IPS-20b (cell line): ENCODE results near the gene HNRNPR.

Source experiments
- H3K27ac ChIP-seq: one replicate; pipeline ENCODE4 v1.5.1; 2013; ENCODE audit warnings: low read length
- H3K27me3 ChIP-seq: 2 replicates; pipeline ENCODE4 v1.6.1; 2013; ENCODE audit warnings: mild to moderate bottlenecking, low read length, inconsistent platforms; ENCODE audit not compliant: insufficient read depth
- H3K36me3 ChIP-seq: 2 replicates; pipeline ENCODE4 v1.6.1; 2013; ENCODE audit warnings: low read depth, mild to moderate bottlenecking, inconsistent platforms, low read length, moderate library complexity; ENCODE audit not compliant: insufficient read depth
- H3K4me1 ChIP-seq: 2 replicates; pipeline ENCODE4 v1.6.1; 2013; ENCODE audit warnings: mild to moderate bottlenecking, control low read depth, inconsistent platforms, low read length, moderate library complexity; ENCODE audit not compliant: insufficient read depth
- H3K4me3 ChIP-seq: 2 replicates; pipeline ENCODE4 v1.5.1; 2013; ENCODE audit warnings: mild to moderate bottlenecking, low read length, inconsistent platforms
- H3K9ac ChIP-seq: 2 replicates; pipeline ENCODE4 v1.6.1; 2013; ENCODE audit warnings: low read depth, mild to moderate bottlenecking, inconsistent platforms, low read length, moderate library complexity
- H3K9me3 ChIP-seq: 2 replicates; pipeline ENCODE4 v1.6.1; 2013; ENCODE audit warnings: mild to moderate bottlenecking, low read depth, low read length, inconsistent platforms; ENCODE audit not compliant: insufficient read depth

HNRNPR gene

DNA sequence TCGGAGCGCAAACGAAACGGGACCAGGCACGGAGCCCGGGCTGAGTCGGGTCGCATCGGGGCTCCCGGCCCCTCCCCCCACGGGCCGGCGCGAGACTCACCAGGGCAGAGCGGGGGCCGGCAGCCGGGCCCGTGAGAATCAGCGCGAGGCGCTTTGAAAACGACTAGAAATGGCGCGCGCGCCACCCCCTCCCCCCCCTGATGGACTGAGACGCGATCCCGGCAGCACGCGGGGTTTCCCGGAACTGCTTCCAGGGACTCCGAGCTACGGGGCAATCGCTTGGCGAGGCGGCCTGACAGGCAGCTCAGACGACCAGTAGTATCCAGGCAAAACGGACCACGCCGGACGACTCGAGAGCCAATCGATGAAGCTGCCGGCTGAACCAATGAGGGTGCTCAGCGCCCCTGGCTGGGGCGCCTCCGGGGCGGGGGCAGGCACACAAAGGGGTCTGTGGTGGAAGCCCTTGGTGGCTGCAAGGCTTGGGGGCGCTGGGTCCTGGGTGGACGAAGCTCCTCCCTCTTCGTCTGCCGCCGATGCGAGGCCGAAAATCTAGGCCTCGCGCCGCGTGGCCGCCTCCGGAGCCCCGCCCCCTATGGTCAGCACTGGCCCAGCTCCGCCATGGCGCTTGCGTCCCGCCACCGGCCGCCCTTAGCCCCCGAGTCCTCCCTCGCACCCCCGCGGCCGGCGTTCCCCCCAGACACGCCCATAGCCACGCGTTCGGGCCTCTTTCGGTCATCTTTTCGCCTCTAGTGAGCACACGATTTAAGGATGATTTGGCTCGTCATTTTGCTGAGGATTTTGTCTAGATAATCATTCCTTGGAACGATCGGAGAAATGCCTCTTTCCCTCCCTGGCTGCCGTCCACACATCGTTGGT, at the start of gene HNRNPR:
Gene HNRNPR (minus strand): TSS at position 174 of the 876 bp plus-strand sequence. CDS start 3,276 bp downstream, outside the sequence.
- Histone ChIP-seq H3K9ac (peak within 1 kb of the TSS; percentile 88), H3K4me1 (peaks cover 25% of the 10 kb centered on the region; the same call in 1 of the 2 replicates), H3K27ac (peak within 1 kb of the TSS; percentile 29), H3K36me3 (peaks cover 5% of the 10 kb centered on the region; the same call in 1 of the 2 replicates), H3K9me3 (no peaks in the 10 kb centered on the region), H3K27me3 (peaks cover 37% of the 10 kb centered on the region), H3K4me3 (peak within 1 kb of the TSS; percentile 84)

- no peak overlapping the region for H3K27ac ChIP-seq
- no peak overlapping the region for H3K9ac ChIP-seq
- H3K9me3 ChIP-seq, result peaks cover 10% of the 10 kb centered on the region
- H3K4me1 ChIP-seq, result peaks cover 18% of the 10 kb centered on the region; the same call in 1 of the 2 replicates
- H3K4me3 ChIP-seq, result no peak overlapping the region
- peaks cover 98% of the 10 kb centered on the region for H3K27me3 ChIP-seq
- H3K36me3 ChIP-seq, result no peaks in the 10 kb centered on the region
Observed at GRCh38 chr1:23393706-23394105, 49.6 kb upstream of the HNRNPR start.

- Histone ChIP-seq H3K27ac (no peak overlapping the region), H3K36me3 (no peaks in the 10 kb centered on the region), H3K27me3 (peaks cover 98% of the 10 kb centered on the region), H3K9me3 (peaks cover 10% of the 10 kb centered on the region), H3K4me1 (peaks cover 18% of the 10 kb centered on the region; the same call in 1 of the 2 replicates), H3K9ac (no peak overlapping the region), H3K4me3 (no peak overlapping the region)
Observed at GRCh38 chr1:23392125-23392855, 48.2 kb upstream of the HNRNPR start.

DNA sequence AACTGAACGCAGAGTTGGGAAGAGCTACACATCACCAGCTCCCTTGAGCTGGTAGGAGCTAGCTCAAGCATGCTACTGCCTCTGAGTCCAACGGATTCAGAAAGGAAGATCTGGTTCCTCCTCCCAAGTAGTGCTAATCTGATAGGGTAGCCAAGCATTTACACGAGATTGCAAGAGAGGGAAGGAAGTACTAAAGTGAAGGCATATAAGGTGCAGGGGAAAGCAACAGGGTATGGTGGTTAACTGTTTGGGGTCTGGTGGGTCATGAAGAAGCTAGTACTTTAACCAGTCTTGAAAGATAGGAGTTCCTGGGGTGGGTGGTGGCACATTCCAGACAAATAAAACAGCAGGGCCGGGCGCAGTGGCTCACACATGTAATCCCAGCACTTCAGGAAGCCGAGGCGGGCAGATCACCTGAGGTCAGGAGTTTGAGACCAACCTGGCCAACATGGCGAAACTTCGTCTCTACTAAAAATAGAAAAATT, 45.8 kb upstream of the HNRNPR start:
- H3K36me3 ChIP-seq, result no peaks in the 10 kb centered on the region
- peaks cover 94% of the 10 kb centered on the region for H3K27me3 ChIP-seq
- H3K4me3 ChIP-seq, result no peak overlapping the region
- H3K4me1 ChIP-seq, result peaks cover 7% of the 10 kb centered on the region; the same call in 1 of the 2 replicates
- no peak overlapping the region for H3K9ac ChIP-seq
- H3K27ac ChIP-seq, result no peak overlapping the region
- H3K9me3 ChIP-seq, result peaks cover 10% of the 10 kb centered on the region

GRCh38 chr1:23387494-23387893, 43.4 kb upstream of the HNRNPR start:
- peaks cover 94% of the 10 kb centered on the region for H3K27me3 ChIP-seq

GRCh38 chr1:23385119-23385621, 41.1 kb upstream of the HNRNPR start:
- Histone ChIP-seq H3K4me1 (no peaks in the 10 kb centered on the region), H3K9ac (no peak overlapping the region), H3K36me3 (no peaks in the 10 kb centered on the region), H3K27ac (no peak overlapping the region), H3K9me3 (no peaks in the 10 kb centered on the region), H3K4me3 (no peak overlapping the region), H3K27me3 (peaks cover 95% of the 10 kb centered on the region)

More at GRCh38 chr1:23387494-23387893, 43.4 kb upstream of the HNRNPR start:
- Histone ChIP-seq H3K4me3 (no peak overlapping the region), H3K36me3 (no peaks in the 10 kb centered on the region), H3K27ac (no peak overlapping the region), H3K9me3 (peaks cover 1% of the 10 kb centered on the region; the same call in 1 of the 2 replicates), H3K9ac (no peak overlapping the region), H3K4me1 (no peaks in the 10 kb centered on the region)

DNA sequence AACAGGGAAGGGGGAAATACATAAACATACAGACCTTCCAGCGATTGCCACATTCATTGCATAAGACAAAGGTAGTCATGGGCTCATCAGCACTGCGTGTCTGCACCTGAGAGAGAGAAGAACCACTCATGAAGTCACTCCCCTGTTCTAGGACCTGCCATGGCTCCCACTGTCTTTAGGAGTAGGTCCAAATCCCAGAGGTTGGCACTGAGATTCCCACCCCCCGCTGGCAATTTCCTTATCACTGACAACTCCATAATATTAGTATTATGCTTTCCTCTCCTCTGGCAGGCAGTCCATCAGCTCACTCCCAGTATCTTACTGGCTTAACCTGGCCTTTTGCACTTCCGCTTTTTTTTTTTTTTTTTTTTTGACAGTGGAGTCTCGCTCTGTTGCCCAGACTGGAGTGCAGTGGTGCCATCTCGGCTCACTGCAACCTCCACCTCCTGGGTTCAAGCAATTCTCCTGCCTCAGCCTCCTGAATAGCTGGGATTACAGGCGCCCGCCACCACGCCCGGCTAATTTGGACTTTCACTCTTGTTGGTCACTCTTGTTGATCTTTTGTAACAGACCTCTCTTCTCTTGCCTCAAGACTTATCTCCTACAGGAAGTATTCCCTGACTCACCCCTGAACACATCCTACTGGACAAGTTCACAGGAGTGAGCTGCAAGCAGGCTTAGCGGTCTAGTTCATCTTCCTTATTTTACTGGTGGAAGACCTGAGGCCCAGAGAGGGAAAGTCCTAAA, 40.4 kb upstream of the HNRNPR start:
- H3K27ac ChIP-seq, result no peak overlapping the region
- no peaks in the 10 kb centered on the region for H3K36me3 ChIP-seq
- H3K4me1 ChIP-seq, result no peaks in the 10 kb centered on the region
- H3K9me3 ChIP-seq, result no peaks in the 10 kb centered on the region
- H3K4me3 ChIP-seq, result no peak overlapping the region
- H3K27me3 ChIP-seq, result peaks cover 93% of the 10 kb centered on the region
- H3K9ac ChIP-seq, result no peak overlapping the region

GRCh38 chr1:23383577-23384311, 39.7 kb upstream of the HNRNPR start:
- no peak overlapping the region for H3K27ac ChIP-seq
- peaks cover 91% of the 10 kb centered on the region for H3K27me3 ChIP-seq
- no peaks in the 10 kb centered on the region for H3K36me3 ChIP-seq
- H3K4me3 ChIP-seq, result no peak overlapping the region
- no peaks in the 10 kb centered on the region for H3K9me3 ChIP-seq
- H3K4me1 ChIP-seq, result no peaks in the 10 kb centered on the region
- no peak overlapping the region for H3K9ac ChIP-seq

DNA sequence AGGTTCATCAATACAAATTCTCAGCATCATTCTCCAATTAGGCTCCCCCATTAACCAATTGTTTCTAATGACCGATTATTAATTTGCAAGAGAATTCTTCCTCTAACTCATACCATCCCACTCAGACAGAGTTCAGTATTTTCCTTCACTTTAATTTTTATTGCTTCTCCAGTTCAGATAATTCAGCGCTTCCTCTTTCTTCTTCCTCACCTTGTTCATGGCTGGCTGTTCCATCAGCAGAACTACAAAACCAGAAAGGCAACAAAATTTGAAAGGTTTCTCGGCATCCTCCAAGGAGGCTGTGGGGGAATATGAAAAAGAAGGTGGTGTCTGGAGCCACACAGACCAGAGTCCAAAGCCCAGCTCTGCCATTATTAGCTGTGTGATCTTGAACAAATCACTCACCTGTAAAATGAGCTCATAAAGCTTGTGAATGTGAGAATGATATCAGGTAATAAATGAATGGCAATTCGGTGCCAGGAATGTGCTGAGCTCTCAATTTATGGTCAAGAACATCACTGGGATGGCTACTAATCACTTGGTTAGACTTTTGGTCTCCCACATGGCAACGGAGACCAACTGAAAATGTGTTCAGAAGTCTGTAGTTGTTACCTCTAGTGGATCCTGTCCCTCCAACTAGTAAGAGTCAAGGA, 37.3 kb upstream of the HNRNPR start:
- Histone ChIP-seq H3K27me3 (peaks cover 94% of the 10 kb centered on the region), H3K27ac (no peak overlapping the region)

GRCh38 chr1:23380719-23381118, 36.6 kb upstream of the HNRNPR start:
- Histone ChIP-seq H3K27ac (no peak overlapping the region), H3K9me3 (no peaks in the 10 kb centered on the region), H3K4me3 (no peak overlapping the region), H3K4me1 (no peaks in the 10 kb centered on the region), H3K9ac (no peak overlapping the region), H3K36me3 (no peaks in the 10 kb centered on the region), H3K27me3 (peaks cover 94% of the 10 kb centered on the region)

More for the DNA sequence above, 37.3 kb upstream of the HNRNPR start:
- Histone ChIP-seq H3K36me3 (no peaks in the 10 kb centered on the region), H3K9me3 (no peaks in the 10 kb centered on the region), H3K9ac (no peak overlapping the region), H3K4me1 (no peaks in the 10 kb centered on the region), H3K4me3 (no peak overlapping the region)
